Measurements from ENCODE around the gene MPRIP. TPM values are rescaled to one million over a fixed set of nuclear protein-coding genes. Genes with fewer than 3 reads are reported as not detected.

Gene MPRIP
- total RNA-seq, 2 experiments from 2014 or later = 206 to 209 TPM

- H3K9me3 Mint-ChIP-seq (ENCODE audit: low read depth) = no peaks in the 10 kb centered on the region
- no peak overlapping the region for H3K27ac Mint-ChIP-seq
- peaks cover 34% of the 10 kb centered on the region for H3K4me1 Mint-ChIP-seq
- no peak overlapping the region for H3K4me3 Mint-ChIP-seq
- H3K36me3 Mint-ChIP-seq = peaks cover 5% of the 10 kb centered on the region
- no peaks in the 10 kb centered on the region for H3K27me3 Mint-ChIP-seq
- no peak for ATAC-seq
- CTCF ChIA-PET = interaction anchor here (1.6 kb wide), 1 partner anchor 110 kb away, joined by 3 read pairs; no protein-coding TSS in a partner anchor
- DNase-seq = no peak
These were observed 47.8 kb downstream of the MPRIP start for GRCh38 chr17:17089796-17090641.

GRCh38 chr17:17090642-17091103 is 48.4 kb downstream of the MPRIP start:
- H3K9me3 Mint-ChIP-seq (ENCODE audit: low read depth) = no peaks in the 10 kb centered on the region
- ATAC-seq (no peak), DNase-seq (no peak)
- H3K36me3 Mint-ChIP-seq = peaks cover 5% of the 10 kb centered on the region
- no peak overlapping the region for H3K4me3 Mint-ChIP-seq
- CTCF ChIA-PET = no interaction called here
- H3K27me3 Mint-ChIP-seq = no peaks in the 10 kb centered on the region
- no peak overlapping the region for H3K27ac Mint-ChIP-seq
- H3K4me1 Mint-ChIP-seq = peaks cover 34% of the 10 kb centered on the region

GRCh38 chr17:17091276-17091675 is 49.0 kb downstream of the MPRIP start:
- CTCF ChIA-PET = no interaction called here
- Mint-ChIP-seq H3K36me3 (peaks cover 5% of the 10 kb centered on the region), H3K9me3 (ENCODE audit: low read depth) (no peaks in the 10 kb centered on the region), H3K4me3 (no peak overlapping the region), H3K27ac (no peak overlapping the region), H3K4me1 (peaks cover 34% of the 10 kb centered on the region), H3K27me3 (no peaks in the 10 kb centered on the region)
- DNase-seq = no peak
- no peak for ATAC-seq

GRCh38 chr17:17091856-17092756 is 49.8 kb downstream of the MPRIP start:
- H3K27ac Mint-ChIP-seq = no peak overlapping the region
- H3K9me3 Mint-ChIP-seq (ENCODE audit: low read depth) = no peaks in the 10 kb centered on the region
- peaks cover 4% of the 10 kb centered on the region for H3K36me3 Mint-ChIP-seq
- DNase-seq (no peak), ATAC-seq (no peak)
- no peak overlapping the region for H3K4me3 Mint-ChIP-seq
- CTCF ChIA-PET = no interaction called here
- H3K4me1 Mint-ChIP-seq = peaks cover 33% of the 10 kb centered on the region
- H3K27me3 Mint-ChIP-seq = no peaks in the 10 kb centered on the region

- Mint-ChIP-seq H3K36me3 (no peaks in the 10 kb centered on the region), H3K4me3 (no peak overlapping the region), H3K9me3 (ENCODE audit: low read depth) (no peaks in the 10 kb centered on the region), H3K27ac (no peak overlapping the region), H3K27me3 (no peaks in the 10 kb centered on the region), H3K4me1 (peaks cover 20% of the 10 kb centered on the region)
- ATAC-seq (no peak), DNase-seq (no peak)
- CTCF ChIA-PET = no interaction called here
These were observed 51.5 kb downstream of the MPRIP start for GRCh38 chr17:17093764-17094163.

GRCh38 chr17:17096438-17097178 is 54.4 kb downstream of the MPRIP start:
- Mint-ChIP-seq H3K36me3 (no peaks in the 10 kb centered on the region), H3K4me1 (peaks cover 6% of the 10 kb centered on the region), H3K27ac (no peak overlapping the region), H3K27me3 (no peaks in the 10 kb centered on the region), H3K4me3 (no peak overlapping the region), H3K9me3 (ENCODE audit: low read depth) (no peaks in the 10 kb centered on the region)
- DNase-seq (no peak), ATAC-seq (no peak)
- CTCF ChIA-PET = interaction anchor here (1.4 kb wide), 1 partner anchor 12 kb away, joined by 3 read pairs; no protein-coding TSS in a partner anchor

GRCh38 chr17:17097763-17098345 is 55.6 kb downstream of the MPRIP start:
- Mint-ChIP-seq H3K4me1 (peaks cover 6% of the 10 kb centered on the region), H3K9me3 (ENCODE audit: low read depth) (no peaks in the 10 kb centered on the region), H3K27ac (no peak overlapping the region), H3K36me3 (no peaks in the 10 kb centered on the region), H3K27me3 (no peaks in the 10 kb centered on the region), H3K4me3 (no peak overlapping the region)
- ATAC-seq (no peak), DNase-seq (no peak)
- CTCF ChIA-PET = no interaction called here

- Mint-ChIP-seq H3K36me3 (no peaks in the 10 kb centered on the region), H3K27ac (no peak overlapping the region), H3K9me3 (ENCODE audit: low read depth) (no peaks in the 10 kb centered on the region), H3K4me3 (no peak overlapping the region), H3K27me3 (no peaks in the 10 kb centered on the region), H3K4me1 (peaks cover 6% of the 10 kb centered on the region)
- DNase-seq = no peak
- ATAC-seq = no peak
- CTCF ChIA-PET = no interaction called here
These were observed 56.4 kb downstream of the MPRIP start for GRCh38 chr17:17098551-17099179.

GRCh38 chr17:17102176-17102575 is 59.9 kb downstream of the MPRIP start:
- Mint-ChIP-seq H3K9me3 (ENCODE audit: low read depth) (no peaks in the 10 kb centered on the region), H3K4me3 (no peak overlapping the region), H3K27ac (no peak overlapping the region), H3K4me1 (peaks cover 5% of the 10 kb centered on the region), H3K36me3 (no peaks in the 10 kb centered on the region), H3K27me3 (no peaks in the 10 kb centered on the region)
- ATAC-seq (no peak), DNase-seq (no peak)
- CTCF ChIA-PET = interaction anchor here (0.7 kb wide), 1 partner anchor 41 kb away, joined by 3 read pairs; no protein-coding TSS in a partner anchor

GRCh38 chr17:17103160-17103559 is 60.9 kb downstream of the MPRIP start:
- Mint-ChIP-seq H3K4me1 (peaks cover 13% of the 10 kb centered on the region), H3K27me3 (no peaks in the 10 kb centered on the region), H3K27ac (no peak overlapping the region), H3K36me3 (no peaks in the 10 kb centered on the region), H3K9me3 (ENCODE audit: low read depth) (no peaks in the 10 kb centered on the region), H3K4me3 (no peak overlapping the region)
- ATAC-seq (no peak), DNase-seq (no peak)
- CTCF ChIA-PET = no interaction called here

- H3K36me3 Mint-ChIP-seq = no peaks in the 10 kb centered on the region
- no peak overlapping the region for H3K4me3 Mint-ChIP-seq
- H3K9me3 Mint-ChIP-seq (ENCODE audit: low read depth) = no peaks in the 10 kb centered on the region
- ATAC-seq = no peak
- no peaks in the 10 kb centered on the region for H3K27me3 Mint-ChIP-seq
- peaks cover 15% of the 10 kb centered on the region for H3K4me1 Mint-ChIP-seq
- CTCF ChIA-PET = no interaction called here
- no peak for DNase-seq
- H3K27ac Mint-ChIP-seq = no peak overlapping the region
These were observed 61.8 kb downstream of the MPRIP start for GRCh38 chr17:17104036-17104435.

GRCh38 chr17:17104494-17104893 is 62.2 kb downstream of the MPRIP start:
- H3K27ac Mint-ChIP-seq = no peak overlapping the region
- no peaks in the 10 kb centered on the region for H3K27me3 Mint-ChIP-seq
- H3K4me3 Mint-ChIP-seq = no peak overlapping the region
- no peaks in the 10 kb centered on the region for H3K9me3 Mint-ChIP-seq (ENCODE audit: low read depth)
- H3K36me3 Mint-ChIP-seq = no peaks in the 10 kb centered on the region
- H3K4me1 Mint-ChIP-seq = peaks cover 19% of the 10 kb centered on the region
- CTCF ChIA-PET = no interaction called here
- ATAC-seq (no peak), DNase-seq (no peak)

All from activated CD8-positive, alpha-beta memory T cell treated with anti-CD3 and anti-CD28 coated beads, Interleukin-2, amount 10 ng/mL, durations not matched to agents 7 days and 5 days (primary cell).